Kidney (tissue), 14 donors: ENCODE measurements around the gene RPRD1B. TPM values are rescaled to one million over a fixed set of nuclear protein-coding genes. Genes with fewer than 3 reads are reported as not detected.

Source experiments
- DNase-seq, 5 donors: peaks; one replicate each; pipeline ENCODE4 v3.0.0-alpha.2; 2013 to 2020
- FAIRE-seq: peaks from 2 replicates; lab custom pipeline; 2012; peaks lifted over from hg19 to GRCh38; lab: Jason Lieb, UNC
- H3K27ac ChIP-seq, 2 donors: one replicate each; pipeline ENCODE4 v1.7.0; 2013; ENCODE audit warnings: low read depth in 2 of 2, low read length in 2 of 2, inconsistent platforms in 1 of 2
- H3K27me3 ChIP-seq: one replicate; pipeline ENCODE4 v1.7.1; 2013; ENCODE audit warnings: low read length, inconsistent platforms; ENCODE audit not compliant: control insufficient read depth, insufficient read depth
- H3K36me3 ChIP-seq, 3 donors: one replicate each; pipeline versions ENCODE4 v1.7.0 to v1.7.1; 2013; ENCODE audit warnings: low read length in 3 of 3, control low read depth in 1 of 3, inconsistent platforms in 1 of 3; ENCODE audit not compliant: insufficient read depth in 3 of 3, control insufficient read depth in 2 of 3
- H3K4me1 ChIP-seq, 3 donors: one replicate each; pipeline versions ENCODE4 v1.7.0 to v1.7.1; 2013; ENCODE audit warnings: low read length in 3 of 3, inconsistent platforms in 1 of 3, low read depth in 1 of 3; ENCODE audit not compliant: control insufficient read depth in 2 of 3, insufficient read depth in 2 of 3
- H3K4me3 ChIP-seq, 3 donors: one replicate each; pipeline versions ENCODE4 v1.7.0 to v1.8.1; 2013; ENCODE audit warnings: low read length in 3 of 3, control low read depth in 1 of 3, inconsistent platforms in 1 of 3
- H3K9ac ChIP-seq, 3 donors: one replicate each; pipeline versions ENCODE4 v1.7.0 to v1.7.1; 2013; ENCODE audit warnings: low read length in 3 of 3, control low read depth in 1 of 3, inconsistent platforms in 1 of 3
- H3K9me3 ChIP-seq, 3 donors: one replicate each; pipeline versions ENCODE4 v1.7.0 to v1.7.1; 2013; ENCODE audit warnings: low read length in 3 of 3, control low read depth in 1 of 3, inconsistent platforms in 1 of 3; ENCODE audit not compliant: control insufficient read depth in 2 of 3, insufficient read depth in 1 of 3
- CTCF ChIP-seq: IDR thresholded peaks from 3 replicates; pipeline ENCODE4 v1.5.1; 2012; ENCODE audit warnings: mild to moderate bottlenecking, moderate library complexity, borderline replicate concordance; ENCODE audit not compliant: insufficient read depth; ENCODE audit errors: extremely low read depth
- intact Hi-C: fragments of 100-400 bp; cut with DNase I; formaldehyde crosslinking; loops from one replicate; pipeline ENCODE4 v1.11.1; 2022
- polyA plus RNA-seq: library from polyadenylated mRNA; stranded (reverse); fragments of 350-450 nt; fragmentation: Illumina TruSeq; extraction: RNeasy Lipid Tissue Mini Kit (QIAGEN cat#74804); gene quantifications from one replicate; pipeline ENCODE4 v1.2.3, GENCODE V29; 2014; ENCODE audit warnings: low read depth, low replicate concordance; ENCODE audit not compliant: insufficient read depth
- total RNA-seq: library from RNA; stranded (reverse); fragmentation: NEBNext Ultra II Directional; extraction: Animal tissue kit (Norgen Biotek cat#: 25700); gene quantifications from one replicate; pipeline ENCODE4 v1.2.1, GENCODE V29; 2021
- donor health status: control.
- donor health status: control.
- donor health status: control.
- donor health status: control.
- donor health status: control.
- donor health status: DM: yes; HTN: yes; CAD: no.
- donor health status: Normal renal cell carcinoma (clear cell type).

Gene RPRD1B
- total and polyA plus RNA-seq, 2 donors from 2014 or later = 13.4 to 34.4 TPM

- no peaks in the 10 kb centered on the region for H3K36me3 ChIP-seq
- H3K9ac ChIP-seq = no peak overlapping the region
- no peaks in the 10 kb centered on the region for H3K27me3 ChIP-seq
- no peak for TF ChIP-seq CTCF
- DNase-seq (no peak), FAIRE-seq (no peak)
- H3K4me1 ChIP-seq = peaks cover 0 to 8% (median 3%) of the 10 kb centered on the region in 3 donors
- H3K4me3 ChIP-seq = no peak overlapping the region
- intact Hi-C loops = no loop called here
- no peaks in the 10 kb centered on the region for H3K9me3 ChIP-seq
- no peak overlapping the region for H3K27ac ChIP-seq
Observed at GRCh38 chr20:38121741-38122140, 88.2 kb downstream of the RPRD1B start.

DNA sequence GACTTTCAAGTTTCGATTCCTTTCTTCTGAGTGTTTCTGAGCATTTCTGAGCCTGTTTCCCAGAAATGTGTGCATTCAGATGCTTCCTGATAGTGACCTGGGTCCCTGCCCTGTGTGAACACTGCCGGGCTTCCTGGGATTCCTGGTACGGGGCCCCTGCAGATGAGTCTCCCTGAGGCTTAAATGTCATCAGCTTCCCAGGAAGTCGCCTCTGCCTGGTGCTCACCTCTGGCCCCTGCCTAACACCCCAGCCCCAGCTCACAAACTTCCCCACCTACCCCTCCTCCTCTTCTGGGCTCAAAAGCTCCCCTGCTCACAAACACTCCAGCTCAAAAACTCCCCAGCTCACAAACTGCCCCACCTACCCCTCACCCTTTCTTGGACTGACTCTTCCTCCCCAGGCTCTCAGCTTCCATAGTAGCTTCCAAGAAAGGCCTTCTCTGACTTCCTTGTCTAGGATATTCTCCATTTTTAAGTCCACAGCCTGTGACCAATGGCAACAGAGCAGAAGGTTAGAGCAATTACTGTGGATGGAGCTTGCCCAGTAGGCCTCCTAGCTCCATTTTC lies 89.6 kb downstream of the RPRD1B start:
- DNase-seq (peak in 2 of 5 donors; percentile 10 to 55), FAIRE-seq (no peak)
- Histone ChIP-seq H3K4me1 (peaks cover 0 to 13% (median 10%) of the 10 kb centered on the region in 3 donors), H3K9me3 (no peaks in the 10 kb centered on the region), H3K4me3 (no peak overlapping the region), H3K27me3 (no peaks in the 10 kb centered on the region), H3K36me3 (no peaks in the 10 kb centered on the region), H3K9ac (no peak overlapping the region), H3K27ac (peak overlapping the region in 1 of 2 donors; percentile 77)
- intact Hi-C loops = no loop called here
- no peak for TF ChIP-seq CTCF

DNA sequence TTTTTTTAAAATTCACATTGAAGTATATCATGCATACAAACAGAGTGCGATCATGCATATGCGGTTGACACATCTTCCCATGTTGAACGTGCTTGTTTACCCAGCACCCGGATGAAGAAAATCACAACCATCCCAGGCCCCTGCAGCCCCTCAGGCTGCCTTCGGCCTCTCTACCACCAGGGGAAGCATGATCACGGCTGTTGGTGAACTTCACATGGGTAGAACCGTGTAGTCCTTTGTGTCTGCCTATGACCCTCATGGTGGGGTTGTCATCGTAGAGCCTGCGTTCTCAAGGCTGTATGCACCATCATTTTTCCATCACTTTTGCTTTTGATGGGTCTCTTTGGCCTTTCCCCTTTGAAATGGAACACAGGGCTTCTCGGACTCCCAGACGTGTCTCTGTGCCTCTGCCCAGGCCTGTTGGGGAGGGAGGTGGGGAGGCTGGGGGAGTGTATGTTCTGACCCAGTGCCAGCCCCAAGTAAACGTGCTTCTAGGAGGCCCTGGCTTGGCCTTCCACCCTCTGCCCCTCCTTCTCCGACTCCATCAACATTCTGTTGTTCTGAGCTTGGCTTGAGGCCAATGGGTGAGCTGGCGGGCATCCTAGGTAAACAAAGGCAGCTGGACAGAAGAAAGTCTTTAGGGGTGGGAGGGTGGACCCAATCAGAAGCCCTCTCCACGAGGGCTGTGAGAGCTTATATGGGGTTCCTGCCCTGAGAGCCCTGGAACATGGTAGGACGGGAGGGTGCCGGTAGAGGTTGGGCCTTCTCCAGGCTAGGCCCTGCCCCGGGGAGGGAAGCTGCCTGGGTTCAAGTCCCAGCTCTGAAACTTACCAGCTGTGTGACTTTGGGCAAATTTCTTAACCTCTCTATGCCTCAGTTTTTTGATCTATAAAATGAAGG lies 91.9 kb downstream of the RPRD1B start:
- no peak overlapping the region for H3K4me3 ChIP-seq
- intact Hi-C loops = no loop called here
- no peaks in the 10 kb centered on the region for H3K27me3 ChIP-seq
- H3K4me1 ChIP-seq = peaks cover 0 to 13% (median 10%) of the 10 kb centered on the region in 3 donors
- H3K9me3 ChIP-seq = no peaks in the 10 kb centered on the region
- H3K27ac ChIP-seq = peak overlapping the region; percentile 25 to 37
- no peak for TF ChIP-seq CTCF
- no peaks in the 10 kb centered on the region for H3K36me3 ChIP-seq
- DNase-seq = peak; percentile 77 to 96 (median 83)
- no peak for FAIRE-seq
- H3K9ac ChIP-seq = peak overlapping the region in 1 of 3 donors; percentile 27
